Measurements from ENCODE around the gene MICU2. TPM values are rescaled to one million over a fixed set of nuclear protein-coding genes. Genes with fewer than 3 reads are reported as not detected.

MICU2 gene, protein sequence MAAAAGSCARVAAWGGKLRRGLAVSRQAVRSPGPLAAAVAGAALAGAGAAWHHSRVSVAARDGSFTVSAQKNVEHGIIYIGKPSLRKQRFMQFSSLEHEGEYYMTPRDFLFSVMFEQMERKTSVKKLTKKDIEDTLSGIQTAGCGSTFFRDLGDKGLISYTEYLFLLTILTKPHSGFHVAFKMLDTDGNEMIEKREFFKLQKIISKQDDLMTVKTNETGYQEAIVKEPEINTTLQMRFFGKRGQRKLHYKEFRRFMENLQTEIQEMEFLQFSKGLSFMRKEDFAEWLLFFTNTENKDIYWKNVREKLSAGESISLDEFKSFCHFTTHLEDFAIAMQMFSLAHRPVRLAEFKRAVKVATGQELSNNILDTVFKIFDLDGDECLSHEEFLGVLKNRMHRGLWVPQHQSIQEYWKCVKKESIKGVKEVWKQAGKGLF
- 10 to 100 TPM; 34.4 to 47.5 (median 47.2) TPM for total RNA-seq
- long read RNA-seq, donor 1, transcript MICU2-201 (12 exons, 1,920 nt) = major isoform, 30 of 43 reads
- long read RNA-seq, donor 1, partial matches to known transcripts = 2 of 43 reads
- long read RNA-seq, donor 1, other reads (novel, unspliced or antisense) = 11 of 43 reads
- long read RNA-seq, donor 2, transcript MICU2-201 (12 exons, 1,920 nt) = major isoform, 47 of 55 reads
- long read RNA-seq, donor 2, partial matches to known transcripts = 1 of 55 reads
- long read RNA-seq, donor 2, other reads (novel, unspliced or antisense) = 7 of 55 reads

DNA sequence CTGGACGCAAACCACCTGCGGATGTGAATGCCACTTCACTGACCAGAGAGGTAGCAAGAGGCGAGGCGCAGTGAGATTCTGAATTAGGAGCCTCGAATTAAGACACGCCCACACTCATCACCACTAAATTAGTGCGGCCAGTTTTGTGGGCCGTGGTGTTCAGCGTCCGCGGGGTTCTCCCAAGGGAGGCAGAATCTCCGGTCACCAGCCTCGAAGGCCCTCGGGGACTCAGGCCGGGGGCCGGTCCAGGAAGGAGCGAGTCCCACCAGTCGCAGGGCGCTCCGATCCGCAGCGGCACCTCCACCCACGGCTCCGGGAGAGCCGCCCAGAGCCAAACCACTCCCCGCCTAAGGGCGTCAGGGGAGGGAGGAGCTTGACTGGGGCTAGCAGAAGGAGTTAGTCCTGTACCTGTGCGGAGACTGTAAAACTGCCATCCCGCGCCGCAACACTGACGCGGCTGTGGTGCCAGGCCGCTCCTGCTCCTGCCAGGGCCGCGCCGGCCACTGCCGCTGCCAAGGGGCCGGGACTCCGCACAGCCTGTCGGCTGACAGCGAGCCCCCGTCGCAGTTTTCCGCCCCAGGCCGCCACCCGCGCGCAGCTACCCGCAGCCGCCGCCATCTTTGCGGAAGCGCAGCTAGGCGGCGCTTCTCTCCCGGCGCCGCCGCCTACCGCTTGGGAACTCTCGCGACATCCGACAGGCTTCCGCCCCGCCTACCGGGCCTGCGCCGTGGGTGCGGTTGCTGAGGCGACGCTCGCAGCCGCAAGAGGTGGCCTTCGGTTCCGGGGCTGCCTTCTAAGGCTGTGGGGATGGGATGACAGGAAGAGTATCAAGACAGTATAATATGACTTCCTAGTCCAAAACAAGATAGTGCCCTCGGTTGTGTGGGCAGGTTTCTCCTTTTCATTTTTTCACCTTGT lies at the start of gene MICU2:
MICU2 (minus strand) TSS at position 640 of the 918 bp plus-strand sequence; CDS start at position 618, 22 bp downstream.
- peak; percentile 99 for ATAC-seq
- intact Hi-C loops (cut with DNase I, micrococcal nuclease) = no loop called here

DNA sequence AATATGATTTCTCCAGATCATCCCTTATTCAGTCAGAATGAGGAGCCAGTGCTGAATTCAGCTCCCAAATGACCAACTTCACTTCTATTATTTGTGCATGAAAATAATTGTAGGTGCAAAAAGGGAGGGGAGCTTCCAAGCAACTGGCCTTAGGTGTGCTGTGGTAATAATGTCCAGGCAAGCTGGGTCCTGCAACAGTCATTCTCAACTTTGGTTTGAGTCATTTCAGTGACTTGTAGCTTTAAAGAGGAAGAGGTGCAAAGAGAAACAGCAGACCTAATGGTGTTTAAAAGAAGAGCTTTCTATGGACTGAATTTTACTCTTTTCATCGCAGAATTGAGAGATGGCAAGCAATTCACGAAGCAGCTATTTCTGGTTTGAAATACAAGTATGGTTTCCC lies 37.7 kb upstream of the MICU2 start:
- H3K4me3 ChIP-seq = no peak overlapping the region

More for the DNA sequence above, at the start of gene MICU2:
- Histone ChIP-seq H3K4me1 (ENCODE audit: low read depth) (peaks cover 11% of the 10 kb centered on the region), H3K9me3 (no peaks in the 10 kb centered on the region), H3K4me3 (peak within 1 kb of the TSS; percentile 71), H3K36me3 (ENCODE audit: low read depth) (no peaks in the 10 kb centered on the region)
- TF ChIP-seq, protein P1, sequence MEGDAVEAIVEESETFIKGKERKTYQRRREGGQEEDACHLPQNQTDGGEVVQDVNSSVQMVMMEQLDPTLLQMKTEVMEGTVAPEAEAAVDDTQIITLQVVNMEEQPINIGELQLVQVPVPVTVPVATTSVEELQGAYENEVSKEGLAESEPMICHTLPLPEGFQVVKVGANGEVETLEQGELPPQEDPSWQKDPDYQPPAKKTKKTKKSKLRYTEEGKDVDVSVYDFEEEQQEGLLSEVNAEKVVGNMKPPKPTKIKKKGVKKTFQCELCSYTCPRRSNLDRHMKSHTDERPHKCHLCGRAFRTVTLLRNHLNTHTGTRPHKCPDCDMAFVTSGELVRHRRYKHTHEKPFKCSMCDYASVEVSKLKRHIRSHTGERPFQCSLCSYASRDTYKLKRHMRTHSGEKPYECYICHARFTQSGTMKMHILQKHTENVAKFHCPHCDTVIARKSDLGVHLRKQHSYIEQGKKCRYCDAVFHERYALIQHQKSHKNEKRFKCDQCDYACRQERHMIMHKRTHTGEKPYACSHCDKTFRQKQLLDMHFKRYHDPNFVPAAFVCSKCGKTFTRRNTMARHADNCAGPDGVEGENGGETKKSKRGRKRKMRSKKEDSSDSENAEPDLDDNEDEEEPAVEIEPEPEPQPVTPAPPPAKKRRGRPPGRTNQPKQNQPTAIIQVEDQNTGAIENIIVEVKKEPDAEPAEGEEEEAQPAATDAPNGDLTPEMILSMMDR (IDR thresholded peaks at IDR 0.05) = peak; percentile 13
- peak; percentile 96 to 97 (median 97) for DNase-seq

DNA sequence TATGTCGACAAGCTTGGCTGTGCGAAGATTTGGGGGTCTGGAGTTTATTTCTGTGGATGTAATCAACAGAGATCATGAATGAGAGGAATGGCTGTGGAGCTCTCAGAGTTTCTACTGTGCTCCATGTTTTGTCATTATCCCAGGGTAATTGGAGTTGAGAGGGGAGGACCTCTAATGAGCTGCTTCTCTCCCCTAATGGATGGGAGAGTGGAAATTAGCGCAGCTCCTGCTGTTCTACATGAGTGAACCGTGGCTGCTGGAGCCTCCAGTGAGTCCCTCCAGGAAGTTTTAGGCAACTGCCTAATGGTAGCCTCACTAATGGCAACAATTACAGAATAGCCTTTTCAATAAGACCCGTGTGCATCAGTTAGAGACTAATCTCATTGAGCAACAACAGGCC lies 35.6 kb upstream of the MICU2 start:
- Histone ChIP-seq H3K36me3 (ENCODE audit: low read depth) (no peaks in the 10 kb centered on the region), H3K4me3 (no peak overlapping the region), H3K9me3 (no peaks in the 10 kb centered on the region), H3K4me1 (ENCODE audit: low read depth) (peaks cover 10% of the 10 kb centered on the region)
- intact Hi-C loops (cut with DNase I, micrococcal nuclease) = loop anchor here (5.0 kb wide), 2 partner anchors 33 to 638 kb away; partner anchors contain the start of gene FGF9 (in 1 of the 2)
- ATAC-seq (no peak), DNase-seq (no peak)
- TF ChIP-seq, protein P1 (IDR thresholded peaks at IDR 0.05) = no peak

More for the DNA sequence above, 37.7 kb upstream of the MICU2 start:
- no peaks in the 10 kb centered on the region for H3K9me3 ChIP-seq
- ATAC-seq (no peak), DNase-seq (no peak)
- H3K4me1 ChIP-seq (ENCODE audit: low read depth) = peaks cover 10% of the 10 kb centered on the region
- TF ChIP-seq, protein P1 (IDR thresholded peaks at IDR 0.05) = no peak
- H3K36me3 ChIP-seq (ENCODE audit: low read depth) = no peaks in the 10 kb centered on the region
- intact Hi-C loops (cut with DNase I, micrococcal nuclease) = no loop called here

DNA sequence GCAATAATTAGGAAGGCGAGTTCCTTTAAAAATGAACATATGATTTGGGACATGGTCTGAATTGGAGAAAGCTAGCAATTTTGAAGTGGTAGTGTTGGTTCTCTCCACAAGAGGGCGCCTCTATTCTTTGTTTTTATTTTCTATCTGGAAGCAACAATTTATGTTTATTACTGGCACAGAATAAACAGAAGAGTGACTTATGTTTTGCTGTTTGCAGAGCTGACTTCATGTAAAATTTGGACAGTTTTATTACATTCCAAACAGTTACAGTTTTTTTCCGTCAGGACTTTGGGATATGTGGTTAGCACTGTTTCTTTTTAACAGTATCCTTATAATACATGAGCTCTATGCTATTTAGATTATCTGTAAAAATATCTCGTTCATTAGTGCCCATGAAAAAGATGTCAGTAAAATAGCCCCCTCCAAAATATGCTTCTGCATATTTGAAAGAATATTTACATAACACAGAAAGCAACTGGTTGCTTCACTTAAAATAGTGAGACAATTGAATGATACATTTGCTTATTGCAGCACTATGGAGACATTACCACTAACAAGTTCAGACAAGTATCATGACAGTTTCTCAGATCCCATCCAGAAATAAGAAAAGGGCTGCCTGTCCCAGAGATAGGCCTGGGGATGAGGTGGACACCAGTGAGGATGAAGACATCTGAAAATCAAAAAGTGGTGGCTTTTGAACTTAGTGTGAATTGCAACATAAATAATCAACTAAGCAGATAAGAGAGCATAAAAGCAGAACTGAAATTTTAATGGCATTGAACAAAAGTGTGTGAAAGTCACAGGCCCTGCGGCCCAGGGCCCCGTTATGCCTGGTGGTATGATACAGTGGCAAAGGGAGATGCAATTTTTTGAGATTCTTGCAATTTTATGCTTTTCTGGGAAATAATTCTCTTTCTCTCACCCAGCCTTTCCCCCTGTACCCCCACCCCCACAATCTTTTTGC lies 34.6 kb upstream of the MICU2 start:
- intact Hi-C loops (cut with DNase I, micrococcal nuclease) = loop anchor here (5.0 kb wide), 2 partner anchors 34 to 639 kb away; partner anchors contain the start of gene FGF9 (in 1 of the 2)
- Histone ChIP-seq H3K4me3 (no peak overlapping the region), H3K9me3 (no peaks in the 10 kb centered on the region), H3K4me1 (ENCODE audit: low read depth) (peaks cover 10% of the 10 kb centered on the region), H3K36me3 (ENCODE audit: low read depth) (no peaks in the 10 kb centered on the region)
- TF ChIP-seq, protein P1 (IDR thresholded peaks at IDR 0.05) = peak; percentile 71
- DNase-seq (peak in 1 of 3 donors; percentile 74), ATAC-seq (peak; percentile 67)

Measured in mucosa of descending colon (tissue), 3 donors.